Upper lobe of left lung (tissue), 4 donors: ENCODE results near the gene CPNE7.
"Not testable (repeated sequence)": the region's sequence is repeated elsewhere in the genome, so short reads cannot be mapped to it uniquely, and the experiment has no call there.

Source experiments
- CTCF ChIP-seq, 6 experiments: fragments of 450-650 bp in 4 of 6; fragments of 200-600 bp in 2 of 6; sonication (generic) in 2 of 6; IDR thresholded peaks; one replicate each; pipeline ENCODE4 v1.5.1; 2016 to 2019; ENCODE audit warnings: antibody characterized with exemption in 6 of 6
- POLR2A ChIP-seq, 4 donors: fragments of 450-650 bp; IDR thresholded peaks; one replicate each; pipeline ENCODE4 v1.5.1; 2016 to 2017; ENCODE audit warnings: antibody characterized with exemption in 4 of 4, mild to moderate bottlenecking in 2 of 4

- not testable (repeated sequence) for TF ChIP-seq CTCF, POLR2A (IDR thresholded peaks at IDR 0.05)
These were observed 4.5 kb upstream of the CPNE7 start for GRCh38 chr16:89570983-89571598.
